Sigmoid colon (tissue), 4 donors: ENCODE measurements around the gene RASD2.

Experiments
- CTCF ChIP-seq, 4 experiments: fragments of 450-650 bp in 3 of 4; fragments of 200-600 bp in 1 of 4; IDR thresholded peaks; one replicate each; pipeline ENCODE4 v1.5.1; 2016 to 2019; ENCODE audit warnings: antibody characterized with exemption in 4 of 4, mild to moderate bottlenecking in 3 of 4, moderate library complexity in 2 of 4
- POLR2AphosphoS5 ChIP-seq, 4 donors: sonication (generic); formaldehyde crosslinking; IDR thresholded peaks; one replicate each; pipeline ENCODE4 v1.6.1; 2017; ENCODE audit warnings: antibody characterized with exemption in 4 of 4

- TF ChIP-seq CTCF (IDR thresholded peaks at IDR 0.05): no peak
- TF ChIP-seq POLR2AphosphoS5 (IDR thresholded peaks at IDR 0.05): no peak
These were observed 19.0 kb upstream of the RASD2 start for GRCh38 chr22:35521358-35522224.
